Kidney epithelial cell (primary cell): ENCODE data around the gene HEG1. TPM values are rescaled to one million over a fixed set of nuclear protein-coding genes. Genes with fewer than 3 reads are reported as not detected.

Experiments
- DNase-seq: peaks from one replicate; pipeline ENCODE4 v3.0.0-alpha.2; 2010; ENCODE audit warnings: low read depth
- H3K27me3 ChIP-seq: 2 replicates; pipeline ENCODE4 v1.6.0; 2011; ENCODE audit warnings: low read length; ENCODE audit not compliant: control insufficient read depth, insufficient read depth
- H3K36me3 ChIP-seq: 2 replicates; pipeline ENCODE4 v1.5.1; 2011; ENCODE audit warnings: low read length; ENCODE audit not compliant: control insufficient read depth, insufficient read depth
- H3K4me3 ChIP-seq: 2 replicates; pipeline ENCODE4 v1.5.1; 2011; ENCODE audit warnings: low read depth, mild to moderate bottlenecking, control low read depth, low read length
- total RNA-seq: library from RNA; depleted of rRNA; stranded (reverse); fragments of >200 nt; gene quantifications from 2 replicates; pipeline ENCODE4 v1.2.3, GENCODE V29; 2015
- TF ChIP-seq, protein P1 (sequence below): IDR thresholded peaks from 2 replicates; pipeline ENCODE4 v1.5.1; 2011; ENCODE audit warnings: mild to moderate bottlenecking, moderate library complexity, low read length, control low read depth, inconsistent platforms; ENCODE audit not compliant: insufficient read depth, poor library complexity, severe bottlenecking

HEG1 gene
- total RNA-seq, 1 donor from 2014 or later: 17.4 TPM

DNA sequence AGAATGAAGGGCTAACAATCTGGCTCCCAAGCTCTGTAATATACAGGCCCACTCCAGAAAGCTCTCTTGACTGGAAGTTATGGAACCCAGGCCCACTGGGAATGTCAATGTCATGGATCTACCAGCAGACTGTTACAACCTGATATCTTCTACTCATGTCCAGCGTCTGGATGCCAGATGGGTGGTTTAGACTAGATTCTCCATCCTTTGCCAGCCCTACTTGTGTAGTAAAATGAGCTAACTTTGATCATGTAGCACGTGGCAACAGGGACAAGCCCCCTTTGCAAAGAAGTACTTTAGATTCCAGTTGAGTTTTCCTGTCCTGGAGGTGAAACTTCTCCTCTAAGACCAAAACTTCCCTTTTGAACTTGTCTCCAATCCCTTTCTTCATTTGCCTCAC lies 55.1 kb downstream of the HEG1 start:
- H3K4me3 ChIP-seq: no peak overlapping the region
- DNase-seq: no peak
- peaks cover 3% of the 10 kb centered on the region for H3K36me3 ChIP-seq
- TF ChIP-seq, protein P1, sequence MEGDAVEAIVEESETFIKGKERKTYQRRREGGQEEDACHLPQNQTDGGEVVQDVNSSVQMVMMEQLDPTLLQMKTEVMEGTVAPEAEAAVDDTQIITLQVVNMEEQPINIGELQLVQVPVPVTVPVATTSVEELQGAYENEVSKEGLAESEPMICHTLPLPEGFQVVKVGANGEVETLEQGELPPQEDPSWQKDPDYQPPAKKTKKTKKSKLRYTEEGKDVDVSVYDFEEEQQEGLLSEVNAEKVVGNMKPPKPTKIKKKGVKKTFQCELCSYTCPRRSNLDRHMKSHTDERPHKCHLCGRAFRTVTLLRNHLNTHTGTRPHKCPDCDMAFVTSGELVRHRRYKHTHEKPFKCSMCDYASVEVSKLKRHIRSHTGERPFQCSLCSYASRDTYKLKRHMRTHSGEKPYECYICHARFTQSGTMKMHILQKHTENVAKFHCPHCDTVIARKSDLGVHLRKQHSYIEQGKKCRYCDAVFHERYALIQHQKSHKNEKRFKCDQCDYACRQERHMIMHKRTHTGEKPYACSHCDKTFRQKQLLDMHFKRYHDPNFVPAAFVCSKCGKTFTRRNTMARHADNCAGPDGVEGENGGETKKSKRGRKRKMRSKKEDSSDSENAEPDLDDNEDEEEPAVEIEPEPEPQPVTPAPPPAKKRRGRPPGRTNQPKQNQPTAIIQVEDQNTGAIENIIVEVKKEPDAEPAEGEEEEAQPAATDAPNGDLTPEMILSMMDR: no peak
- no peaks in the 10 kb centered on the region for H3K27me3 ChIP-seq

DNA sequence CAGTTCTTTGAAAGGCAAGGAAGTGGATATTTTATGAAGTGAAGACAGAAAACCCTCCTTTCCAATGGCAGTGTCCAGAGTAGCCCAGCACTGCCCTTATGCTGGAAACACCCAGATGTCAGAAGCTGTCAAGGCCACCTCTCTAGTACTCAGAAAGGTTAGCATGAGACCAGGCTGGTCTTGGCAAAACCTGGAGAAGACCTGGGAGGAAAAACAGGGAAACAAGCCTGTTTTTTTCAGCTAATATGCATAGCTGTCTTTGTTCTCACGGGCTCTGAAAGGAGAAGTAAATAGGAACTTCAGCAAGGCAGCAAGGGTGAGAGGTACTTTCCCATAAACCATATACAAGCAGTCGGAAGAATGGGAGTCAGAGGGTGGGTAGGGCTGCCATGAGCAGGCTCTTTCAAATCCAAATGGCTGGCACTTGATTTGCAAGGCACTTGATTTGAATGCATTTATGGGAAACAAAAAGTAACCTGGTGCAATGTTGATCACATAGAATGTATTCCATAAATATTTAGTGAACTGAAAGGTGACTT lies 55.8 kb downstream of the HEG1 start:
- DNase-seq: no peak
- Histone ChIP-seq H3K36me3 (peaks cover 3% of the 10 kb centered on the region), H3K4me3 (no peak overlapping the region), H3K27me3 (no peaks in the 10 kb centered on the region)
- TF ChIP-seq, protein P1: no peak

DNA sequence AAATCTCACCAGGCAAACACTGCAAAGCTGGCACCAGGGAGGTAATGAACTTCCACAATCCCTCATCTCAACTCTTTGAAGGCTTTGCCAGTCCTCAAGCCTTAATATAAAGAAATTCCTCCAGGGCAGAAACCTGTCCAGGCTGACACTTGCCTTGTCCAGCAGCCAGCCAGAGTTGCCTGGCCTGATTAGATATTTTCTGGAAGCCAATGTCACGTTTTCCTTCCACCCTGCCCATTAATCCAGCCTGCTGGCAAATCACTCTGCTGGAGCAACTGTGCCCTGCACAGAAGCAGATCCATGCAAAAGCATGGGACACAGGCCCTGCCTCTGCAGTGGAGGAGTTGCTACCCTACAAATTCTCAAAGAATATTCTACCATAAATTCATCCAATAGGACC lies 56.5 kb downstream of the HEG1 start:
- no peak overlapping the region for H3K4me3 ChIP-seq
- H3K27me3 ChIP-seq: no peaks in the 10 kb centered on the region
- DNase-seq: no peak
- TF ChIP-seq, protein P1: no peak
- peaks cover 2% of the 10 kb centered on the region for H3K36me3 ChIP-seq

DNA sequence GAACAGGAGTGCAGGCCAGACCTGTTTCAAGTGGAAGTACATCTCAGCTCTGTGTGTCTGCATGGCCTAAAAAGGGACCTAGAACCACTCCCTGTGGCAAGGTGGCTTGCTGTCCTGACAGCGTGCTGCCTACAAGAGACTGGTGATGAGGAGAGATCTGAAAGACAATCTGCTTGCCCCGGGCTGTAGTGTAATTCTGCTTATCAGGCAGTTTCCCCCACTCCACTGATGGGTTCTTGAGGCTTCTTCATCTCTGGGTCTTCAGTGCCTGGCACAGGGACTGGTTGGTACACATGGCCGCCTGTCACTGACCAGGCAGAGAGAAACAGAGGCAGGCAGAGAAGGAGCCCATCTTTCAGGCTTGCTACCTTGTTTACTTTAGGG lies 57.6 kb downstream of the HEG1 start:
- DNase-seq: no peak
- no peaks in the 10 kb centered on the region for H3K27me3 ChIP-seq
- no peak overlapping the region for H3K4me3 ChIP-seq
- H3K36me3 ChIP-seq: peaks cover 2% of the 10 kb centered on the region
- TF ChIP-seq, protein P1: no peak

DNA sequence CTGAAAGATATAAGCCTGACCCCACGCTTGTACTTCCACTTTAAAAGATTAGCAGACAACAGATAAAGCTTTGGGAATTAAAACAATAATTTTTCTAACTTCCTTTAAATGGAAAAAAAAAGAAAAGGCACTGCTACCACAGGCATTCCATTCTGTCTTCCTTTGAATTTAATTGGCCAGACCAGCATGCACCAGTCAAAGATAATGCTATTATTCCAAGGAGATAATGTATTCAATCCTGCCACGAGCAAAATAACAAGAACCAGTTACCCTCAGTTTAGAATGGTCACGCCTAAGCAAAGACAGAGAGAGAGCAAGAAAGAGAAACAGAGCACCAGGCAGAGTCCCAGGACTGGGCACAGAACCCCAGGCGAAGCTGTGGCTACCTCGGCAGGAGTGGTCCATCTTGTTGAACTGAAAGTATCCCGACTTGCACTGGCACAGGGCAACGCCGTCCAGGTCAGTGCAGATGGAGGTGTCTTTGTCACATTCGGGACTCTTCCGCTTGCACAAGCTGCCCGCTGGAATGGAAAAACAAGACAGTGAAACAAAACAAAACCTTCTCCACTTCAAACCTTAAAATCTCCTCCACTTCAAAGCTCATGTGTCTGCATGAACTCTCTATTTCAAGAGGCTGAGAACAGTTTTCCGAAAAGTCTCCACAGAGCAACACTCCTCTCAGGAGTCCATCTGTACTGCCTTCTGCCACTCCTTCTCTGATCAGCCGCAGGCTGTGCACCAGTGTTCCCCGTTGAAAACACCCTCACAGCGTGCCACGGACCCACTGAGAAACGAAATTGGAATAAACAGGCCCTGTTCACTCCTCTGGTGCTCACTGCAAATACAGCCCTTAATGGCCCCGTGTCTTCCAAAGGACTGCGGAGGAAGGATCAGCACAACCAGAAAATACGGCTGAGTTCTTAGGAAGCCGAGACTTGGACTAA lies 58.2 kb downstream of the HEG1 start:
- Histone ChIP-seq H3K36me3 (peaks cover 2% of the 10 kb centered on the region), H3K27me3 (no peaks in the 10 kb centered on the region), H3K4me3 (no peak overlapping the region)
- DNase-seq: no peak
- TF ChIP-seq, protein P1: no peak
